Adrenal gland (tissue), 5 donors: Measurements from ENCODE around the gene KCNH8.

Experiments
- POLR2A ChIP-seq, 2 donors: fragments of 450-650 bp; IDR thresholded peaks; one replicate each; pipeline ENCODE4 v1.6.1; 2017; ENCODE audit warnings: antibody characterized with exemption in 2 of 2, mild to moderate bottlenecking in 2 of 2, moderate library complexity in 1 of 2
- TF ChIP-seq, protein P1 (sequence below), 6 experiments: fragments of 450-650 bp in 4 of 6; fragments of 200-600 bp in 2 of 6; sonication (generic) in 1 of 6; IDR thresholded peaks; 1 replicate in 5 of 6; 2 replicates in 1 of 6; pipeline versions ENCODE4 v1.5.1 to v1.8.0; 2016 to 2021; ENCODE audit warnings: antibody characterized with exemption in 6 of 6, mild to moderate bottlenecking in 2 of 6, moderate library complexity in 1 of 6
- donor health status: DM: no; HTN: no; CAD: no.

DNA sequence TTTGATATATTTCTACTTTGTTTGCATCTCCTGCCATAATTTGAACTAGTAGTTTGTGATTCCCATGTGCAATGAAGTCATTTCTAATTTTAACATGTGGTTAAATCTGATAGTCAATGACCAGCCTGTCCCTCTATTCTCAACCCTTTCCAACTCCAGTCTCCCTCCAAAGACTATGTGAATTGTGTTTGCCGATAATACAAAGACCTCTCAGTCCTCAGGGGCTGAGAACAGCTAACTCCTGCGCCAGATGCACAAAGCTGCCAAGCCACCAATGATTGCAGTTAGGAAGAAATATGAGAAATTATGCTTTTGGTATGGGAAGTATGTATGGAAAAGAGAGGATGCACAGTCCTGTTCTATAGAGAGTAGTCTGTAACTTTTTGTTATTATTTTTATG lies 54.0 kb downstream of the KCNH8 start:
- TF ChIP-seq, protein P1, sequence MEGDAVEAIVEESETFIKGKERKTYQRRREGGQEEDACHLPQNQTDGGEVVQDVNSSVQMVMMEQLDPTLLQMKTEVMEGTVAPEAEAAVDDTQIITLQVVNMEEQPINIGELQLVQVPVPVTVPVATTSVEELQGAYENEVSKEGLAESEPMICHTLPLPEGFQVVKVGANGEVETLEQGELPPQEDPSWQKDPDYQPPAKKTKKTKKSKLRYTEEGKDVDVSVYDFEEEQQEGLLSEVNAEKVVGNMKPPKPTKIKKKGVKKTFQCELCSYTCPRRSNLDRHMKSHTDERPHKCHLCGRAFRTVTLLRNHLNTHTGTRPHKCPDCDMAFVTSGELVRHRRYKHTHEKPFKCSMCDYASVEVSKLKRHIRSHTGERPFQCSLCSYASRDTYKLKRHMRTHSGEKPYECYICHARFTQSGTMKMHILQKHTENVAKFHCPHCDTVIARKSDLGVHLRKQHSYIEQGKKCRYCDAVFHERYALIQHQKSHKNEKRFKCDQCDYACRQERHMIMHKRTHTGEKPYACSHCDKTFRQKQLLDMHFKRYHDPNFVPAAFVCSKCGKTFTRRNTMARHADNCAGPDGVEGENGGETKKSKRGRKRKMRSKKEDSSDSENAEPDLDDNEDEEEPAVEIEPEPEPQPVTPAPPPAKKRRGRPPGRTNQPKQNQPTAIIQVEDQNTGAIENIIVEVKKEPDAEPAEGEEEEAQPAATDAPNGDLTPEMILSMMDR (IDR thresholded peaks at IDR 0.05) = no peak
- no peak for TF ChIP-seq POLR2A (IDR thresholded peaks at IDR 0.05)
